ENCODE data around the gene ANKRD44.

ANKRD44 gene

DNA sequence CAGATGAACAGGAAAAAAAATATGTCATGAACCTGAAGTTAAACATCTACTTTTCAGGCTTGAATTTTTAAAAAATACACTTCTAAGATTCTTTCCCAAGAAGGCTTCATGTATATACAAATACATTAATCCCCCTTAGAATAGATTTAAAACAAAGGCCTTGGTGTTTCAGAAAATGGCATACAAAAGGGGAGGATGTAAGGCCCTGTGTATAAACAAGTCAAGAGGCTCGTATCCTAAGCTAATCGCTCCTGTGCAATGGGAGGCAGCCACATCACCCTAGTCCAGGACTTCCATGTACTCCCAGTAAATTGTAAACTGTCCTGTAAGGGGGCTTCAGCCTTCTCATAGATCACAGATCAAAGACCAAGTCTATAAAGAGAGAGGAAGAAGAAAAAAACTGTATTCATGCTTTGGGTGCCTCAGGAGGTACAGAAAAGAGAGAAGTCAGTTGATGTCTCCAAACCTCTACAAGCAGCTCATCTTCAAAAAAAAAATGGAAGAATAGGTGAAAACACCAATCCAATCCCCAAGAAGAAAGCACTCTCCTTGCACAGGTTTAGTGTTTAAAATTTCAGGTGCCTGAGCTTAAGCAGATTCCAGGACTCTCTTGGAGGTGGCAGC, 53.9 kb downstream of the ANKRD44 start:
- Histone ChIP-seq H3K23ac (ENCODE audit: low read length in 2 of 2) (no peak overlapping the region), H3K4me3 (ENCODE audit: insufficient read depth in 1 of 2, low read depth in 1 of 2, low read length in 2 of 2) (no peak overlapping the region), H2AFZ (ENCODE audit: low read depth, low read length) (no peak overlapping the region), H4K8ac (ENCODE audit: low read length) (peak overlapping the region; percentile 57), H3K36me3 (ENCODE audit: control insufficient read depth in 1 of 2, insufficient read depth in 2 of 2, low read depth in 1 of 2, low read length in 2 of 2) (no peaks in the 10 kb centered on the region), H2BK120ac (ENCODE audit: low read depth, low read length) (no peak overlapping the region), H3K18ac (ENCODE audit: low read depth in 1 of 2, low read length in 2 of 2) (no peak overlapping the region), H3K4me2 (ENCODE audit: low read length, poor library complexity, severe bottlenecking) (no peak overlapping the region), H2BK12ac (ENCODE audit: low read length in 2 of 2) (no peak overlapping the region), H3K27me3 (ENCODE audit: control insufficient read depth in 1 of 2, insufficient read depth in 1 of 2, low read length in 2 of 2) (no peaks in the 10 kb centered on the region), H3K14ac (ENCODE audit: low read length in 2 of 2) (no peak overlapping the region), H3K27ac (ENCODE audit: low read length, poor library complexity, severe bottlenecking) (no peak overlapping the region), H2BK15ac (ENCODE audit: low read depth, poor library complexity, severe bottlenecking) (peak overlapping the region; percentile 26), H3K4me1 (ENCODE audit: control insufficient read depth, insufficient read depth, low read depth, low read length) (peaks cover 4% of the 10 kb centered on the region), H2AK5ac (ENCODE audit: low read length, severe bottlenecking) (no peak overlapping the region), H3K4ac (ENCODE audit: low read depth in 1 of 2, low read length in 2 of 2) (no peak overlapping the region), H3K9ac (ENCODE audit: low read length) (no peak overlapping the region), H2BK5ac (ENCODE audit: low read depth, low read length, poor library complexity, severe bottlenecking) (no peak overlapping the region), H3K79me1 (replicated peaks; ENCODE audit: low read length, poor library complexity, severe bottlenecking) (peaks cover 2% of the 10 kb centered on the region), H3K9me3 (ENCODE audit: control insufficient read depth, low read length) (no peaks in the 10 kb centered on the region), H4K91ac (ENCODE audit: low read length) (no peak overlapping the region)
- WGBS: 32% methylated on average over 2 of the region's 2 CpGs
- DNase-seq: peak; percentile 30

DNA sequence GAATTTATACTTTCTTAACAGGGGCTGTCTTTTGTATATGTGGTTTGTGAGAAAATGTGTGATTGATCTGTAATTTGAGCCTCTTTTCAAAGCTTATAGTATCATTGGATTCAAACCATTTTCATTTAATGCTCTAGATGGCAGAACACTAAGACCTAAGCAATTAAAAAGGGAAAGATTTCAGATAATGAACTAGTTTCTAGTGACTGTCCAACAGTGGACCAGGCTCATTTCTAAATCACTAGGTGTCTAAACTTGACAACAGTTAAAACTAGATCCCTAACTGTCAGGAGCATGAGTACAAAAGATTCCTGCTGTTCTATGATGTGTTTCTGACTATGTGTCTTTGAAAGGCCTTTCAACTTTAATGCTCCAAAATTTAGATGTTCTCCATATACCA, 54.6 kb downstream of the ANKRD44 start:
- Histone ChIP-seq H4K91ac (ENCODE audit: low read length) (no peak overlapping the region), H3K23ac (ENCODE audit: low read length in 2 of 2) (no peak overlapping the region), H3K9ac (ENCODE audit: low read length) (peak overlapping the region; percentile 60), H2AFZ (ENCODE audit: low read depth, low read length) (no peak overlapping the region), H4K8ac (ENCODE audit: low read length) (no peak overlapping the region), H3K79me1 (replicated peaks; ENCODE audit: low read length, poor library complexity, severe bottlenecking) (peaks cover 2% of the 10 kb centered on the region), H3K4ac (ENCODE audit: low read depth in 1 of 2, low read length in 2 of 2) (no peak overlapping the region), H2AK5ac (ENCODE audit: low read length, severe bottlenecking) (no peak overlapping the region), H3K4me3 (ENCODE audit: insufficient read depth in 1 of 2, low read depth in 1 of 2, low read length in 2 of 2) (peak overlapping the region in 1 of 2 experiments; percentile 60), H3K4me1 (ENCODE audit: control insufficient read depth, insufficient read depth, low read depth, low read length) (peaks cover 4% of the 10 kb centered on the region), H2BK15ac (ENCODE audit: low read depth, poor library complexity, severe bottlenecking) (no peak overlapping the region), H2BK120ac (ENCODE audit: low read depth, low read length) (no peak overlapping the region), H3K27ac (ENCODE audit: low read length, poor library complexity, severe bottlenecking) (no peak overlapping the region), H3K14ac (ENCODE audit: low read length in 2 of 2) (no peak overlapping the region), H2BK12ac (ENCODE audit: low read length in 2 of 2) (no peak overlapping the region), H3K4me2 (ENCODE audit: low read length, poor library complexity, severe bottlenecking) (no peak overlapping the region), H3K27me3 (ENCODE audit: control insufficient read depth in 1 of 2, insufficient read depth in 1 of 2, low read length in 2 of 2) (no peaks in the 10 kb centered on the region), H2BK5ac (ENCODE audit: low read depth, low read length, poor library complexity, severe bottlenecking) (no peak overlapping the region), H3K36me3 (ENCODE audit: control insufficient read depth in 1 of 2, insufficient read depth in 2 of 2, low read depth in 1 of 2, low read length in 2 of 2) (no peaks in the 10 kb centered on the region), H3K18ac (ENCODE audit: low read depth in 1 of 2, low read length in 2 of 2) (no peak overlapping the region), H3K9me3 (ENCODE audit: control insufficient read depth, low read length) (no peaks in the 10 kb centered on the region)
- no peak for DNase-seq

GRCh38 chr2:197255543-197255942, 55.0 kb downstream of the ANKRD44 start:
- H3K36me3 ChIP-seq (ENCODE audit: control insufficient read depth in 1 of 2, insufficient read depth in 2 of 2, low read depth in 1 of 2, low read length in 2 of 2): no peaks in the 10 kb centered on the region
- no peak overlapping the region for H4K91ac ChIP-seq (ENCODE audit: low read length)
- H3K27me3 ChIP-seq (ENCODE audit: control insufficient read depth in 1 of 2, insufficient read depth in 1 of 2, low read length in 2 of 2): no peaks in the 10 kb centered on the region
- H3K4me2 ChIP-seq (ENCODE audit: low read length, poor library complexity, severe bottlenecking): no peak overlapping the region
- H2BK15ac ChIP-seq (ENCODE audit: low read depth, poor library complexity, severe bottlenecking): no peak overlapping the region
- no peak overlapping the region for H3K23ac ChIP-seq (ENCODE audit: low read length in 2 of 2)
- peak overlapping the region; percentile 60 for H3K9ac ChIP-seq (ENCODE audit: low read length)
- no peak overlapping the region for H2BK5ac ChIP-seq (ENCODE audit: low read depth, low read length, poor library complexity, severe bottlenecking)
- WGBS: 20% methylated on average over 9 of the region's 9 CpGs
- peak overlapping the region in 1 of 2 experiments; percentile 60 for H3K4me3 ChIP-seq (ENCODE audit: insufficient read depth in 1 of 2, low read depth in 1 of 2, low read length in 2 of 2)
- H2AFZ ChIP-seq (ENCODE audit: low read depth, low read length): no peak overlapping the region
- peaks cover 2% of the 10 kb centered on the region for H3K79me1 ChIP-seq (replicated peaks; ENCODE audit: low read length, poor library complexity, severe bottlenecking)
- H3K14ac ChIP-seq (ENCODE audit: low read length in 2 of 2): no peak overlapping the region
- H2BK12ac ChIP-seq (ENCODE audit: low read length in 2 of 2): no peak overlapping the region
- peak overlapping the region; percentile 6 to 15 for H3K4ac ChIP-seq (ENCODE audit: low read depth in 1 of 2, low read length in 2 of 2)
- peak overlapping the region; percentile 13 to 58 for H3K18ac ChIP-seq (ENCODE audit: low read depth in 1 of 2, low read length in 2 of 2)
- no peaks in the 10 kb centered on the region for H3K9me3 ChIP-seq (ENCODE audit: control insufficient read depth, low read length)
- no peak overlapping the region for H3K27ac ChIP-seq (ENCODE audit: low read length, poor library complexity, severe bottlenecking)
- no peak overlapping the region for H2BK120ac ChIP-seq (ENCODE audit: low read depth, low read length)
- H3K4me1 ChIP-seq (ENCODE audit: control insufficient read depth, insufficient read depth, low read depth, low read length): peaks cover 4% of the 10 kb centered on the region
- H4K8ac ChIP-seq (ENCODE audit: low read length): no peak overlapping the region
- no peak overlapping the region for H2AK5ac ChIP-seq (ENCODE audit: low read length, severe bottlenecking)
- DNase-seq: peak; percentile 82

GRCh38 chr2:197254776-197255530, 55.6 kb downstream of the ANKRD44 start:
- Histone ChIP-seq H3K4me2 (ENCODE audit: low read length, poor library complexity, severe bottlenecking) (no peak overlapping the region), H3K23ac (ENCODE audit: low read length in 2 of 2) (peak overlapping the region in 1 of 2 experiments; percentile 56), H3K27me3 (ENCODE audit: control insufficient read depth in 1 of 2, insufficient read depth in 1 of 2, low read length in 2 of 2) (no peaks in the 10 kb centered on the region), H3K4me3 (ENCODE audit: insufficient read depth in 1 of 2, low read depth in 1 of 2, low read length in 2 of 2) (peak overlapping the region in 1 of 2 experiments; percentile 60), H3K27ac (ENCODE audit: low read length, poor library complexity, severe bottlenecking) (no peak overlapping the region), H2BK15ac (ENCODE audit: low read depth, poor library complexity, severe bottlenecking) (peak overlapping the region; percentile 26), H2BK5ac (ENCODE audit: low read depth, low read length, poor library complexity, severe bottlenecking) (no peak overlapping the region), H3K4me1 (ENCODE audit: control insufficient read depth, insufficient read depth, low read depth, low read length) (peaks cover 4% of the 10 kb centered on the region), H3K9ac (ENCODE audit: low read length) (peak overlapping the region; percentile 60), H4K8ac (ENCODE audit: low read length) (peak overlapping the region; percentile 75), H2BK120ac (ENCODE audit: low read depth, low read length) (no peak overlapping the region), H3K36me3 (ENCODE audit: control insufficient read depth in 1 of 2, insufficient read depth in 2 of 2, low read depth in 1 of 2, low read length in 2 of 2) (no peaks in the 10 kb centered on the region), H3K4ac (ENCODE audit: low read depth in 1 of 2, low read length in 2 of 2) (peak overlapping the region in 1 of 2 experiments; percentile 57), H2AK5ac (ENCODE audit: low read length, severe bottlenecking) (no peak overlapping the region), H2BK12ac (ENCODE audit: low read length in 2 of 2) (peak overlapping the region in 1 of 2 experiments; percentile 59), H4K91ac (ENCODE audit: low read length) (no peak overlapping the region), H3K9me3 (ENCODE audit: control insufficient read depth, low read length) (no peaks in the 10 kb centered on the region), H3K79me1 (replicated peaks; ENCODE audit: low read length, poor library complexity, severe bottlenecking) (peaks cover 2% of the 10 kb centered on the region), H3K18ac (ENCODE audit: low read depth in 1 of 2, low read length in 2 of 2) (peak overlapping the region; percentile 17 to 77), H2AFZ (ENCODE audit: low read depth, low read length) (peak overlapping the region; percentile 29), H3K14ac (ENCODE audit: low read length in 2 of 2) (peak overlapping the region in 1 of 2 experiments; percentile 30)
- DNase-seq: peak; percentile 37
- 70% methylated on average over 5 of the region's 5 CpGs for WGBS
